AG09309 (cell line): ENCODE data around the gene CLDND2.
"Not testable (repeated sequence)": the region's sequence is repeated elsewhere in the genome, so short reads cannot be mapped to it uniquely, and the experiment has no call there.

Source experiments
- DNase-seq: peaks from one replicate; pipeline ENCODE4 v3.0.0-alpha.2; 2010; ENCODE audit warnings: low read depth
- H3K4me3 ChIP-seq: 2 replicates; pipeline ENCODE4 v1.5.1; 2011; ENCODE audit warnings: mild to moderate bottlenecking, low read depth, low read length, moderate library complexity; ENCODE audit not compliant: control insufficient read depth
- TF ChIP-seq, protein P1 (sequence below): IDR thresholded peaks from 2 replicates; pipeline ENCODE4 v1.5.1; 2011; ENCODE audit warnings: mild to moderate bottlenecking, low read depth, low read length, inconsistent platforms; ENCODE audit not compliant: insufficient read depth, control insufficient read depth; ENCODE audit errors: missing control alignments

CLDND2 gene

GRCh38 chr19:51407511-51408131, 38.8 kb upstream of the CLDND2 start:
- DNase-seq: no peak
- H3K4me3 ChIP-seq: no peak overlapping the region
- TF ChIP-seq, protein P1, sequence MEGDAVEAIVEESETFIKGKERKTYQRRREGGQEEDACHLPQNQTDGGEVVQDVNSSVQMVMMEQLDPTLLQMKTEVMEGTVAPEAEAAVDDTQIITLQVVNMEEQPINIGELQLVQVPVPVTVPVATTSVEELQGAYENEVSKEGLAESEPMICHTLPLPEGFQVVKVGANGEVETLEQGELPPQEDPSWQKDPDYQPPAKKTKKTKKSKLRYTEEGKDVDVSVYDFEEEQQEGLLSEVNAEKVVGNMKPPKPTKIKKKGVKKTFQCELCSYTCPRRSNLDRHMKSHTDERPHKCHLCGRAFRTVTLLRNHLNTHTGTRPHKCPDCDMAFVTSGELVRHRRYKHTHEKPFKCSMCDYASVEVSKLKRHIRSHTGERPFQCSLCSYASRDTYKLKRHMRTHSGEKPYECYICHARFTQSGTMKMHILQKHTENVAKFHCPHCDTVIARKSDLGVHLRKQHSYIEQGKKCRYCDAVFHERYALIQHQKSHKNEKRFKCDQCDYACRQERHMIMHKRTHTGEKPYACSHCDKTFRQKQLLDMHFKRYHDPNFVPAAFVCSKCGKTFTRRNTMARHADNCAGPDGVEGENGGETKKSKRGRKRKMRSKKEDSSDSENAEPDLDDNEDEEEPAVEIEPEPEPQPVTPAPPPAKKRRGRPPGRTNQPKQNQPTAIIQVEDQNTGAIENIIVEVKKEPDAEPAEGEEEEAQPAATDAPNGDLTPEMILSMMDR: peak; percentile 29

DNA sequence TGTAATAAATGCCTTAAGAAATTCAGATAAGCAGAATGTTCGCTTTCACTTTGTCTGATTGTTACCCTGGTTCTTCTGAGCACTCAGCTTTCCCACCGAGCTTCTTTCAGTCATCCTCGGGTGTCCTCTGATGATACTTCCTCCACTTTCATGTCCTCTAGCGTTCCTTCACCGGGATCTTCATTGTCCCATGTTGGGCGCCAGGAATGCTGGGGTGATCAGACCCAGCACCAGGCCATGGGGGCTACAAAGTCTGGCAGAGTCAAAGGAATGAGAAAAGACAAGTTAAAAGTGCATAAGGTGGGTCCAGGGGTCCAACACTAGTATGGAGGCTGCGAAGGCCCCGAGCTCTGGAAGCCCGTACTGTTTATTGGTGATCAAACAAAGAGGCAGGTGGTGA, 33.3 kb upstream of the CLDND2 start:
- no peak for DNase-seq
- TF ChIP-seq, protein P1: no peak
- H3K4me3 ChIP-seq: no peak overlapping the region

DNA sequence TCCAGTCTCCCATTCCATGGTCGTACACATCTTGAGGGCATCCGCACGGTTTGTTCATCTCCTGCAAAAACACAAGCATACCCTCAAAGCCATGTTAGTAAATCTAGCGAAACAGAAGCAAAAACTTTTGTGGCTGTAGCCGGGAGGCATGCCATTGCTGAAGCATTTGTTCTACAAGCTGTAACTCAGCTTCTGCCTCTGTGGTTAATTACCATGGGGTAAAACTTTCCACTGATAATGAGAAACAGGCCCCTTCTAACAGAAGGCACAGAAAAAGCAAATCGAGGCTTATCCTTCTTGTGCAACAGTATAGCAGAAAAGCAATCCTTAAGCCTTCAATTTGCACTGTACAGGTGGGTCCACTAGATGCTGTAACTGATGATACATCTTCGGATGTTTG, 31.1 kb upstream of the CLDND2 start:
- H3K4me3 ChIP-seq, DNase-seq: not testable (repeated sequence)

DNA sequence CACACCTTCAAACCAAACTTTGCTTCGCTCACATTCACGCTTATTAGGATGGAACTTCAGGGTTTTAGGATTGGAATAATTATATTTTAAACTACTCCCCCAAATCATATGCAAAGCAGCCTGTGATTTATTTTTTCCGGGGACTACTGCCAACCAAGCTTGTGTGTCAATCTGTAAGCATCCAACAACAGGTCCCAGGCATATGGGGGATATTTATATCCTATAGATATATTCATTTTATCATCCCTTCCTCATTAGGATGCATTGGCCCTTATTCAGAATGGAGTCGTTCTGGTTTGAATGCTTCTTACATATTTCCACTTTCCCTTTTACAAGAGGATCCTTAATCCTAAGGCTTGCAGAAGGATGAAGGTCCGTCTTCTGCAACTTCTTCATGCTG, 30.4 kb upstream of the CLDND2 start:
- no peak overlapping the region for H3K4me3 ChIP-seq
- TF ChIP-seq, protein P1: no peak
- no peak for DNase-seq

DNA sequence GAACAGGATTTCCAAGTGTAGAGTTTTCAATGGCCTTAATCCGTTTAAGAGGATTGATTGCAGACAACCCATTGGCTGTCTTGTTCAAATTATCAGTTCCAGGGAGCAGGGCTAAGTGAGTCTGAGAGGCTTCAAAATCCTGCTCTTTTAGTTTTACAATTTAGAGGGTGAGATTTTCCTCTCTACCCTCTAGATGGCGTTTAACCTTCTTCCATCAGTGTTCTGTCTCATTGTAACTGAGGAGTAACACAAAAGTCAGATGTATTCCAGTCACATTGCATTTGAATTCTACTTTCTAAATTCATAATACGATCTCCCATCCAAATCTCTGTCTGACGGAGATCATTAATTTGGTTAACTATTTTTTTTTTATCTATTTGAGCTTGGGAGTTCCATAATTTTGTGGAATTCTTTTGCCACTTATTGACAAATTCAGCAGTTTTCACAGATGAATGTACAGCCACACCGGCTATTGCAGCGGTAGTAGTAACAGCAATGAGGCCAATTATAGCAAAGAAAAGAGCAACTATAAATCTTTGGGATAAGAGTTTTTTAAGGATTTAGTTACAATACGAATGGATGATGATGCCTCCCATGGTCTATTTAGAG, 29.4 kb upstream of the CLDND2 start:
- no peak overlapping the region for H3K4me3 ChIP-seq
- no peak for DNase-seq
- TF ChIP-seq, protein P1: peak; percentile 54

GRCh38 chr19:51397453-51397852, 28.6 kb upstream of the CLDND2 start:
- H3K4me3 ChIP-seq, DNase-seq: not testable (repeated sequence)

DNA sequence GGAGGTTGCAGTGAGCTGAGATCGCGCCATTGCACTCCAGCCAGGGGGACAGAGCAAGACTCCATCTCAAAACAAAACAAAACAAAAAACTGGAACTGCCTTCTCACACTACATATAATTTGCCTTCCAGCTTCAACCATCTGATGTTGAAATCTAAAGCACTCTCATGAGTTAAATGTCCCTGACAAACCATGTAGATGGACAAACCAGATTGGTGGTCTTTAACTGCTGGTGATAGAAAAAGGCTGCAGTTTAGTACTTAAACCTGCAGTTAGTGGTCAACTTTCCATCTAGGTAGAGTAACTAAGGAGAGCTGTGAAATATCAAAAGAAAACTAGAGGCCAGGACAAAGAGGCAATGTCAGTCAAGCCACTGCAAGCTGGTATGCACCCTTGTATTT, 27.4 kb upstream of the CLDND2 start:
- TF ChIP-seq, protein P1: no peak
- H3K4me3 ChIP-seq: no peak overlapping the region
- DNase-seq: no peak
